Right lobe of liver (tissue), 4 donors: Measurements from ENCODE around the gene PIGO.

Source experiments
- CTCF ChIP-seq, 4 donors: fragments of 200-600 bp in 3 of 4; fragments of 450-650 bp in 1 of 4; IDR thresholded peaks; one replicate each; pipeline versions ENCODE4 v1.5.1 to v1.8.0; 2016 to 2022; ENCODE audit warnings: antibody characterized with exemption in 4 of 4, mild to moderate bottlenecking in 2 of 4
- POLR2A ChIP-seq: fragments of 450-650 bp; IDR thresholded peaks from one replicate; pipeline ENCODE4 v1.6.1; 2017; ENCODE audit warnings: antibody characterized with exemption, mild to moderate bottlenecking
- donor health status: DM: no; HTN: no; CAD: no.
- donor health status: DM: no; HTN: no; CAD: no.
- donor health status: DM: no; HTN: yes; CAD: no.

- TF ChIP-seq POLR2A (no peak), CTCF (IDR thresholded peaks at IDR 0.05) (no peak)
Observed at GRCh38 chr9:35054871-35055644, 41.3 kb downstream of the PIGO start.
